OCI-LY1 (cell line): ENCODE data around the gene CTDSPL2.

ENCODE experiments used
- CTCF ChIP-seq: fragments of 200-600 bp; sonication (generic), shearing (Covaris generic); IDR thresholded peaks from 2 replicates; pipeline ENCODE4 v1.5.1; 2017; ENCODE audit warnings: mild to moderate bottlenecking, antibody characterized with exemption, low read length, moderate library complexity, mixed read lengths
- EZH2 ChIP-seq: fragments of 200-600 bp; sonication (generic), shearing (Covaris generic); IDR thresholded peaks from 2 replicates; pipeline ENCODE4 v1.8.0; 2017; ENCODE audit warnings: borderline replicate concordance, mixed run types, mild to moderate bottlenecking, antibody characterized with exemption, low read length, moderate library complexity, mixed read lengths

GRCh38 chr15:44479343-44479742 is 51.9 kb downstream of the CTDSPL2 start:
- TF ChIP-seq CTCF (no peak), EZH2 (no peak)
